Activated CD8-positive, alpha-beta memory T cell treated with anti-CD3 and anti-CD28 coated beads, Interleukin-2, amount 10 ng/mL, durations not matched to agents 7 days and 5 days (primary cell): Measurements from ENCODE around the gene FAM90A1. TPM values are rescaled to one million over a fixed set of nuclear protein-coding genes. Genes with fewer than 3 reads are reported as not detected.
"Not testable (repeated sequence)": the region's sequence is repeated elsewhere in the genome, so short reads cannot be mapped to it uniquely, and the experiment has no call there.

ENCODE experiments used
- ATAC-seq: fragments of 150-1000 bp; cut with Tn5 transposase; one replicate; pipeline ENCODE4 v1.10.0; 2021; ENCODE audit warnings: moderate library complexity
- CTCF ChIA-PET: fragments of 350-600 bp; sonication (Branson Sonifier 250); formaldehyde crosslinking; loops from one replicate; lab custom pipeline; 2021; ENCODE audit warnings: antibody characterized with exemption; lab: Charles Lee
- DNase-seq: peaks from one replicate; pipeline ENCODE4 v3.0.0-alpha.2; 2020
- H3K27ac Mint-ChIP-seq: one replicate; pipeline ENCODE4 v1.8.0; 2021; ENCODE audit warnings: mild to moderate bottlenecking, mixed read lengths
- H3K27me3 Mint-ChIP-seq: one replicate; pipeline ENCODE4 v1.8.0; 2021; ENCODE audit warnings: mixed read lengths
- H3K36me3 Mint-ChIP-seq: one replicate; pipeline ENCODE4 v1.8.0; 2021; ENCODE audit warnings: mild to moderate bottlenecking, mixed read lengths
- H3K4me1 Mint-ChIP-seq: one replicate; pipeline ENCODE4 v1.8.0; 2021; ENCODE audit warnings: mixed read lengths
- H3K4me3 Mint-ChIP-seq: one replicate; pipeline ENCODE4 v1.8.0; 2021; ENCODE audit warnings: mild to moderate bottlenecking, moderate library complexity, mixed read lengths
- H3K9me3 Mint-ChIP-seq: one replicate; pipeline ENCODE4 v1.8.0; 2022; ENCODE audit warnings: low read depth, mixed read lengths
- total RNA-seq, 2 experiments: library from RNA; stranded (reverse); gene quantifications; one replicate each; pipeline ENCODE4 v1.2.3, GENCODE V29; 2021

Gene FAM90A1, protein sequence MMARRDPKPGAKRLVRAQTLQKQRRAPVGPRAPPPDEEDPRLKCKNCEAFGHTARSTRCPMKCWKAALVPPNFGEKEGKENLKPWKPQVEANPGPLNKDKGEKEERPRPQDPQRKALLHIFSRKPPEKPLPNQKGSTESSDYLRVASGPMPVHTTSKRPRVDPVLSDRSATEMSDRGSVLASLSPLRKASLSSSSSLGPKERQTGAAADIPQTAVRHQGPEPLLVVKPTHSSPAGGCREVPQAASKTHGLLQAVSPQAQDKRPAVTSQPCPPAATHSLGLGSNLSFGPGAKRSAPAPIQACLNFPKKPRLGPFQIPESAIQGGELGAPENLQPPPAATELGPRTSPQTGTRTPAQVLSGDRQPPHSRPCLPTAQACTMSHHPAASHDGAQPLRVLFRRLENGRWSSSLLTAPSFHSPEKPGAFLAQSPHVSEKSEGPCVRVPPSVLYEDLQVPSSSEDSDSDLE
- under 1 TPM in 1 of 2 experiments, not detected in 1; 0.14 TPM for total RNA-seq

GRCh38 chr12:8226992-8227731 lies at the start of gene FAM90A1:
Gene FAM90A1 (minus strand): TSS chr12:8227618. CDS start chr12:8224832, 2,786 bp downstream.
- peak within 1 kb of the TSS; percentile 36 for H3K27ac Mint-ChIP-seq
- not testable (repeated sequence) for ATAC-seq, H3K27me3 Mint-ChIP-seq, H3K36me3 Mint-ChIP-seq, H3K4me1 Mint-ChIP-seq, H3K9me3 Mint-ChIP-seq, DNase-seq
- H3K4me3 Mint-ChIP-seq: peak within 1 kb of the TSS; percentile 47
- CTCF ChIA-PET: interaction anchor here (1.1 kb wide), 1 partner anchor 118 kb away, joined by 4 read pairs; no protein-coding TSS in a partner anchor

DNA sequence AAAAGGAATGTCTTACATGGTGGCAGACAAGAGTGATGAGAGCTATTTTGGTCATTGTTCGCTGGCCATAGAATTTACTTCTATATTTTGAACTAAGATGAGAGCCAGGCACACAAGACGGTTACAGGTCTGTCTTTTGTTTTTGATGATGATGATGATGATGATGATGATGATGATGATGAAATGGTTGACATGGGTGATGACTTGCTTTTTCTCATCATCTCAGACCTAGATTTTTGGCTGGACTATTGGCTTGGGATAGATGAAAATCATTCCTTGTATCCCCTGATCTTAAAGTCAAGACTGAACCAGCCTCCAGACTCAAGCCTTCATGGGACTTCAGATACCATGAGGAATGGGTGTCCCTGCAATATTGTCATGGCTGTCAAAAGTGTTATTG lies 49.0 kb upstream of the FAM90A1 start:
- H3K27me3 Mint-ChIP-seq, H3K4me3 Mint-ChIP-seq, H3K36me3 Mint-ChIP-seq, DNase-seq, CTCF ChIA-PET, H3K4me1 Mint-ChIP-seq, ATAC-seq, H3K27ac Mint-ChIP-seq, H3K9me3 Mint-ChIP-seq: not testable (repeated sequence)

DNA sequence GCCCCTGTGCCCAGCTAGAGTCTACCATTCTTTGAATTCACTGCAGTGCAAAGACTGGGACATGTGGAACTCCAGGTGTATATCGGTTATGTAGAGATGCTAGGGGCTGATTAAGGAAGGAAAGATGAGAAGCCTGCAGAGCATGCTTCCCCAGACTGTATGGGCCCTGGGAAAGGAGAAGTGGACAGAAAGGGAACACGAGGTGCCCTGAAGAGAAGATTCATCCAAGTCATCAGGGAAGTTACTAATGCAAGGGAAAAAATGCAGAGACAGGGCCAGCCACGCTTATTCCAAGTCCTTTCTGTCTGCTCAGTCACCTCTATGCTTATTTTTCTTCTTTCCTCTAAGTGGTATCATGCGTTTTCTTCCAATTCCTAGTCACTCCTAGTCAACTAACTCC lies 39.3 kb upstream of the FAM90A1 start:
- H3K27me3 Mint-ChIP-seq, H3K36me3 Mint-ChIP-seq, DNase-seq, H3K4me1 Mint-ChIP-seq, H3K4me3 Mint-ChIP-seq, ATAC-seq, H3K9me3 Mint-ChIP-seq, H3K27ac Mint-ChIP-seq, CTCF ChIA-PET: not testable (repeated sequence)

GRCh38 chr12:8264236-8264635 lies 36.8 kb upstream of the FAM90A1 start:
- ATAC-seq, H3K4me3 Mint-ChIP-seq, H3K4me1 Mint-ChIP-seq, H3K36me3 Mint-ChIP-seq, CTCF ChIA-PET, H3K27ac Mint-ChIP-seq, DNase-seq, H3K9me3 Mint-ChIP-seq: not testable (repeated sequence)
- H3K27me3 Mint-ChIP-seq: peaks cover 13% of the 10 kb centered on the region

DNA sequence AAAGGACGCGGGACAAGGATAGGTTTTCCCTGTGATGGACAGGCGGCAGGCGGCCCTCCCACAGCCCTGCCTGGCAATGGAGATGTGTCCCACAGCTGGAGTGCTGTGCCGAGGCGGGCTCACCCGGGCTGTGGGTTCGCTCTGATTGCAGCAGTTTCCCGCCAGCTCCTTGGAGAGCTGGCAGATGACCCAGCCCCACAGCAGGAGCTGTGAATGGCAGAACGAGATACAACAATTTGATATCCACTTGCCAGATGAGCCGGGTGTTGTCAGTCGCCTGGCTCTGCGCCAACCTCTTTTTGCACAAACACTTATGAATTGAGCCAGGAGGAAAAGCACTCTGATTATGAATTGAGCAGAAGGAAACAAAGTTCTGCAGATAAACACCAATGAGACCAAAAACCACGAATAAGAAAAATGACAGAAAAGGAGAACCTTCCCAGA lies 33.7 kb upstream of the FAM90A1 start:
- H3K4me1 Mint-ChIP-seq, H3K27ac Mint-ChIP-seq, CTCF ChIA-PET: not testable (repeated sequence)

DNA sequence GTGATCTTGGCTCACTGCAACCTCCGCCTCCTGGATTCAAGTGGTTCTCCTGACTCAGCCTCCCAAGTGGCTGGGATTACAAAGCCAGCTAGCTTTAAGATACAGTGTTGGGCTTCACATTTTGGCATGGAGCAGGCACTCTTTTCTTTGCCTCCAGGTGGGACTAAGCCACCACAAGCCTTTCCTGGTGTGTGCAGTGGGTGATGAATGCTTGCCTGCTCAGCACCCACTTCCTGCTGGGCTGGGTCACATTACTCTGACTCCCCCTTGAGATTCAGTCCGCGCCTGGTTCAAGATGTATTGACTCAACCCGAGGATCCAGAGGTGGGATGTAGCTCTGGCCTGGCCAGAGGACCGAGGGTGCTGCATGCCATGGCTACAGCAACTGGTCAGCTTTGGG lies 28.9 kb upstream of the FAM90A1 start:
- H3K4me3 Mint-ChIP-seq, ATAC-seq, H3K27ac Mint-ChIP-seq, H3K9me3 Mint-ChIP-seq, CTCF ChIA-PET, H3K36me3 Mint-ChIP-seq, H3K4me1 Mint-ChIP-seq: not testable (repeated sequence)
- H3K27me3 Mint-ChIP-seq: peaks cover 11% of the 10 kb centered on the region
- peak; percentile 48 for DNase-seq

More for the DNA sequence above, 33.7 kb upstream of the FAM90A1 start:
- H3K27me3 Mint-ChIP-seq: peaks cover 15% of the 10 kb centered on the region
- H3K36me3 Mint-ChIP-seq, H3K4me3 Mint-ChIP-seq, DNase-seq, ATAC-seq, H3K9me3 Mint-ChIP-seq: not testable (repeated sequence)

DNA sequence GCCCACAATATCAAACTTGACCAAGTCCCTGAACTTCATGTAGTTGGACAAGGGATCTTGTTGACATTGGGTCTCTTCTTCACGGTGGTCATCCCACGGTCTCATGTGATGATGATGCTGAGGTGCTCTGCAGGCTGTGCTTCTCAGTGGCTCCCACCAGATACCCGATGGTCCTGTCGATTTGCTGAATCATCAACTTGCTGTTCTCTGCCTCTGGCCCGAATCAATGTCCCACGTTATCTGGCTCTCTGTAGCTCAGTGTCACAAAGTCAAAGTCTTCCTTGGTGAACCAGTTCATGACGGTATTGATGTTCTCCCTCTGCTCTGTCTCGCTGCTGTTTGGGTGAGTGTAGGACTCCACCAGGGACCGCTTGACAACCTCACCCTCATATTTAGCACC lies 27.3 kb upstream of the FAM90A1 start:
- ATAC-seq, H3K9me3 Mint-ChIP-seq, DNase-seq, H3K4me1 Mint-ChIP-seq, H3K4me3 Mint-ChIP-seq, CTCF ChIA-PET, H3K27me3 Mint-ChIP-seq, H3K36me3 Mint-ChIP-seq, H3K27ac Mint-ChIP-seq: not testable (repeated sequence)

DNA sequence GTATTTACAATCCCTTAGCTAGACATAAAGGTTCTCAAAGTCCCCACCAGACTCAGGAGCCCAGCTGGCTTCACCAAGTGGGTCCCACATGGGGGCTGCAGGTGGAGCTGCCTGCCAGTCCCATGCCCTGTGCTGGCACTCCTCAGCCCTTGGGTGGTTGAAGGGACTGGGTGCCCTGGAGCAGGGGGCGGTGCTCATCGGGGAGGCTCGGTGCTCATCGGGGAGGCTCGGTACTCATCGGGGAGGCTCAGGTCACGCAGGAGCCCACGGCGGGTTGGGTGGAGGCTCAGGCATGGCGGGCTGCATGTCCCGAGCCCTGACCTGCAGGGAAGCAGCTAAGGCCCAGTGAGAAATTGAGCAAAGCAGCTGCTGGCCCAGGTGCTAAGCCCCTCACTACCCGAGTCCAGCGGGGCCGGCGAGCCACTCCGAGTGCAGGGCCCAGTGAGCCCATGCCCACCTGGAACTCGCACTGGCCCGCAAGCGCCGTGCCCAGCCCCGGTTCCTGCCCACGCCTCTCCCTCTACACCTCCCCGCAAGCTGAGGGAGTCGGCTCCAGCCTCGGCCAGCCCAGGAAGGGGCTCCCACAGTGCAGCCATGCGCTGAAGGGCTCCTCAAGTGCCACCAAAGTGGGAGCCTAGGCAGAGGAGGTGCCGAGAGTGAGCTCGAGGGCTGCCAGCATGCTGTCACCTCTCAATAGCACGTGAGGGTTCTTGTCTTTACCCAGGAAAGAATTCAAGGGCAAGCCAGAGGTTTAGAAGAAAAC lies 24.8 kb upstream of the FAM90A1 start:
- H3K4me1 Mint-ChIP-seq, H3K27ac Mint-ChIP-seq, CTCF ChIA-PET, H3K4me3 Mint-ChIP-seq, H3K9me3 Mint-ChIP-seq, DNase-seq, H3K36me3 Mint-ChIP-seq, H3K27me3 Mint-ChIP-seq, ATAC-seq: not testable (repeated sequence)

- DNase-seq, H3K36me3 Mint-ChIP-seq, H3K9me3 Mint-ChIP-seq, ATAC-seq, H3K27me3 Mint-ChIP-seq, H3K4me3 Mint-ChIP-seq, H3K27ac Mint-ChIP-seq, H3K4me1 Mint-ChIP-seq, CTCF ChIA-PET: not testable (repeated sequence)
Observed at GRCh38 chr12:8251616-8252015, 24.2 kb upstream of the FAM90A1 start.

DNA sequence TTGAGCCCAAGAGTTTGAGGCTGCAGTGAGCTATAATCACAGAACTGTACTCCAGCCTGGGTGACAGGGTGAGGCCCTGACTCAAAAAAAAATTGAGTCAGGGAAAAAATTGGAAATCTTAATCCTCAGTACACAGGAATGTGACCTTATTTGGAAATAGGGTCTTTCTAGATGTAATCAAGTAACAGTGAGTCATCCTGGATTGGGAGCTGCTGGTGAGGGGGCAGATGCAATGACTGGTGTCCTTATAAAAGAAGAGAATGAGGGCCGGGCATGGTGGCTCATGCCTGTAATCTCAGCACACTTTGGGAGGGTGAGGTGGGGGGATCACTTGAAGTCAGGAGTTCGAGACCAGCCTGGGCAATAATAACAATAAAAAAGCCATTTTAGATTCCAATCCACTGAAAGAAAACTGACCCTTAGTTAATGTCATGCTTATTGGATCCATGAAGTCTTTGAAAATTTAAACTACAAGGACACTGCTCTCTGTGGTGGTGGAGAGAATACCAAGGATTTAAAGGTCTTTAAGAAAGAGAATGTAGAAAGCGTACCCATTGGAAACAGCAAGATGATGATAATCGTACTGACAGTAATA lies 19.6 kb upstream of the FAM90A1 start:
- H3K36me3 Mint-ChIP-seq, ATAC-seq, H3K4me1 Mint-ChIP-seq, H3K27ac Mint-ChIP-seq, DNase-seq, CTCF ChIA-PET, H3K4me3 Mint-ChIP-seq, H3K9me3 Mint-ChIP-seq: not testable (repeated sequence)
- peaks cover 11% of the 10 kb centered on the region for H3K27me3 Mint-ChIP-seq

DNA sequence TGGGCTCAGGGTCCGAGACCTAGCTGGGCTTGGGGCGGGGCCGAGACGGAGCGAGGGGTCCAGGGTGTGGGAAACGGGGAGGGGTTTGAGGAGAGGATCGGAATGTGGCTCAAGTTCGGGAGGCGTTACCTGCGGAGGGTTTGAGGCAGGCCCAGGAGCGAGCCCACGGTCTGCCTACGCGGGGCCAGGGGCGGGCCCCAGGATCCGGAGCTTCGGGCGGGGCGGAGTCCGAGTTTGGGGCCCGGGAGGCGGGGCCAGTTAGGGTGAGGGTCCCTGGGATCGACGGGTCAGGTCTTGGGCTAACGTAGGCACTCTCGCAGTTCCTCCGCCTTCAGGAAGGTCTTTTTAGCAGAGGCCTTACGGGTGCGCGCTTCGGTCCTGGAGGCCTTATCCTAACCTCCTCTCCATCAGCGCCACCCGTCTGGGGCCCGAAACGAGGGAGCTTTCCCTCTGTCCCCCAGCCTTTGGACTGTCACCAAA lies 16.3 kb upstream of the FAM90A1 start:
- DNase-seq, H3K36me3 Mint-ChIP-seq, ATAC-seq, H3K9me3 Mint-ChIP-seq: not testable (repeated sequence)
- Mint-ChIP-seq H3K27ac (peak overlapping the region; percentile 97), H3K4me3 (peak overlapping the region; percentile 84), H3K4me1 (peaks cover 17% of the 10 kb centered on the region), H3K27me3 (peaks cover 11% of the 10 kb centered on the region)
- CTCF ChIA-PET: interaction anchor here (1.1 to 1.7 kb wide), 2 partner anchors 12 to 153 kb away, joined by 3 to 9 read pairs; no protein-coding TSS in a partner anchor

- Mint-ChIP-seq H3K4me1 (peaks cover 17% of the 10 kb centered on the region), H3K27me3 (peaks cover 11% of the 10 kb centered on the region), H3K4me3 (peak overlapping the region; percentile 84), H3K27ac (peak overlapping the region; percentile 97)
- CTCF ChIA-PET: interaction anchor here (1.0 to 1.7 kb wide), 3 partner anchors 11 to 153 kb away, joined by 3 to 9 read pairs (median 3); no protein-coding TSS in a partner anchor
- not testable (repeated sequence) for H3K36me3 Mint-ChIP-seq, H3K9me3 Mint-ChIP-seq
- ATAC-seq (peak; percentile 99), DNase-seq (peak; percentile 99)
Observed at GRCh38 chr12:8242880-8243681, 15.7 kb upstream of the FAM90A1 start.
